HS-5 (cell line): ENCODE results near the gene IFT43.
A peak's percentile ranks its signal among the peaks of the same experiment; 100 is the strongest.
"Not testable (repeated sequence)": the region's sequence is repeated elsewhere in the genome, so short reads cannot be mapped to it uniquely, and the experiment has no call there.

Experiments used
- DNase-seq: peaks from one replicate; pipeline ENCODE4 v3.0.0-alpha.2; 2012; ENCODE audit warnings: low read depth

Gene IFT43

GRCh38 chr14:75980856-75981255 is 4.7 kb upstream of the IFT43 start:
- no peak for DNase-seq

GRCh38 chr14:75981426-75982265 is 3.9 kb upstream of the IFT43 start, which contains the start of gene TGFB3:
Gene TGFB3, minus strand, starts transcription at chr14:75981995. Its CDS starts 1,102 bp downstream, at chr14:75980893.
- DNase-seq, result peak; percentile 43

DNA sequence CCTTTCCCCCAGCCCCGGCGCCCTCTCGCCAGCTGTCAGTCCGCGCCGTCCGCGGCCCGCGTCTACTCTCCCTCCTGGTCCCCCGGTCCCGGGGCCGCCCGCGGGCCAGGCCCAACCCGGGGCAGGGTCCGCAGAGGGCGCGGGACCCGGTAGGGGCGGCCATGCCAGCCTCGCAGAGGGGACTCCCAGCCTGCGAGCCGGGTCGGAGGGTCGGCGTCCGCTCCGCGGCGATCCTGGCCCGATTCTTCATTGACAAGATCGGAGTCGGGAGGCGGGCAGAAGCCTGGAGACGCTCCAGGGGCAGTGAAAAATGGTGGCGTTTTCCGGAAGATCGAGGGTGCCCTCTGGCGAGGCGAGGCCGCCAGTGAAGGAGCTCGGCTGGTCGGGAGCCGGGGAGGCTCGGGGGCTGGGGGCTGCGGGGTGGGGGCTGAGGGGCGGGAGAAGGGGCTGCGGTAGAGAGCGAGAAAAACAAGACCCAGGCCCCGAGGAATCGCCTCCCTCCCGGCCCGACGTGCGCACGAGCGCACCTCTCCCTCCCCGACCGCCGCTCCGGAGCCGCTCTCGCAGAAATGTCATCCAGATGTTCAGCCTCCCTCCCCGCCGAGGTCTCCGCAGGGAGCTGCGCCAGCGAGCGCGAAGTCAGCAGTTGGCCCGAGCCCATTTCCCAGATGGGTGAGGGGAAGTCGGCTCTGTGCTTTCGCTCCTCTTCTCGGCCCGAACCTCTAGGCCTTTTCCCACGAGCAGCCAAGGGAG is 3.1 kb upstream of the IFT43 start:
- DNase-seq, result peak; percentile 54

DNA sequence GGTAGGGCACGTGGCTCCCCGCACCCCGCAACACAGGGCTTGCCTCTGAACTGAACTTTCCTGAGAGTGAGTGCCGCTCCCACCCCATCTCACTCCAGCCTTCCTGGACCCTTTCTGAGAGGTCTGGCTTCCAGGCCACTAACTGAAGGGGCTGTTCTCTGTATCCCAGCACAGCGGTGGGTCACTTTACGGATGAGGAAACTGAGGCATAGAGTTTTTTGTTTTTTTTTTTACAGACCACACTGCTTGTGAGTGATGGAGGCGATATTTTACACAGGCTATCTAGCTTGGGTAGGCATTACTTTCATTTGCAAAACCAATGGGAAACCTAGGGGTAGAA is 2.6 kb upstream of the IFT43 start:
- DNase-seq, result no peak

GRCh38 chr14:75984674-75985073 is 889 bp upstream of the IFT43 start:
- DNase-seq, result no peak

DNA sequence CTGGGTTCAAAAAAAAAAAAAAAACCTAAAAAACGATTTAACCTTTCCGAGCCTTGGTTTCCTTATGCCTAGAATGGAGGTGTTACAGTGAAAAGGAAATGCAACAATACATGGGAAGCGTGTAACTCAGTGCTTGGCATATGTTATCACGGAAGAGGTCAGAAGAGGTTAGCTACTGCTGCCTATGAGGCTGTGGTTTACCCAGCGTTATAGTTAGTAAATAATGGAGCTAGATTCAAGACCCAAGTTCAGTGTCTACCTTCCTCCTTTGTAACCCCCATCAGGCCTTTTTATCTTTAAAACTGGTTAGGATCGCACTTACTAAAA is 839 bp downstream of the IFT43 start:
- no peak for DNase-seq

GRCh38 chr14:75987201-75987970 is 1.8 kb downstream of the IFT43 start:
- no peak for DNase-seq

DNA sequence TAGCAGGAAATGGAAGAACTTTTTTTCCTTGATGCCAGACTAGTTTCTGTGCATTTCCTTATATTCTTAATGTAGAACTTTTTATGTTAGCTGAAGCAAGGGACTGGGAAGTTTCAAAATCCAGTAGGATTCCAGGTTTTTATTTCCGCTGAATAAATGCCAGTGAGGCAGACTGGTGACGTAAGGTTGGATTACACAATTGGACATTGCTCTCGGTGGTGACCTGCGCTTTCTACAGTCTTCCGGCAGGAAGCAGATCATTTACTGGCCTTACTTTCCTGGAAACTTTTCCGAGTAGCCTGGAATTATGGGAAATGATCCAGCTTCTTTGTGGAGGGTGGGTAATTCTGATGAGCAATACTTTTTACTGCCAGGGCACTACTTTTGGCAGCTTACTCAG is 3.6 kb downstream of the IFT43 start:
- DNase-seq, result peak; percentile 67

DNA sequence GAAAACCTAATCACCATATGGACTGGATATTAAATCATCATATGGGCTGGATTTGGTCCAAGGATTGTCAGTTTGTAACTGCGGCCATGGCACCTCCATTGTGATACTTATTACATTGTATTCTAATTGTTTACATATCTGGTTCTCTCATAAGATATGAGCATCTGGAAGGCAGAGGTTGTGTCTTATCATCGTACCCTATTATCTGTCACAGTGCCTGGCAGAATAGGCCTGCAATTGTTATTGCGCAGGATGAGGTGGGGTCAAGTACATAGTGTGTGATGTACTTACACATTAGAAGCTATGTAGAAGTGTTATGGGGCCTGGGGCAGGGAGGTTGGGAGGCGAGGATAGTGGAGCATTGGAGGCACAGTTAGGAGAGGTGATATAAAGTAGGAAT is 4.7 kb downstream of the IFT43 start:
- no peak for DNase-seq

GRCh38 chr14:75991753-75992152 is 6.2 kb downstream of the IFT43 start:
- no peak for DNase-seq

GRCh38 chr14:75993567-75994041 is 8.0 kb downstream of the IFT43 start:
- DNase-seq, result no peak

DNA sequence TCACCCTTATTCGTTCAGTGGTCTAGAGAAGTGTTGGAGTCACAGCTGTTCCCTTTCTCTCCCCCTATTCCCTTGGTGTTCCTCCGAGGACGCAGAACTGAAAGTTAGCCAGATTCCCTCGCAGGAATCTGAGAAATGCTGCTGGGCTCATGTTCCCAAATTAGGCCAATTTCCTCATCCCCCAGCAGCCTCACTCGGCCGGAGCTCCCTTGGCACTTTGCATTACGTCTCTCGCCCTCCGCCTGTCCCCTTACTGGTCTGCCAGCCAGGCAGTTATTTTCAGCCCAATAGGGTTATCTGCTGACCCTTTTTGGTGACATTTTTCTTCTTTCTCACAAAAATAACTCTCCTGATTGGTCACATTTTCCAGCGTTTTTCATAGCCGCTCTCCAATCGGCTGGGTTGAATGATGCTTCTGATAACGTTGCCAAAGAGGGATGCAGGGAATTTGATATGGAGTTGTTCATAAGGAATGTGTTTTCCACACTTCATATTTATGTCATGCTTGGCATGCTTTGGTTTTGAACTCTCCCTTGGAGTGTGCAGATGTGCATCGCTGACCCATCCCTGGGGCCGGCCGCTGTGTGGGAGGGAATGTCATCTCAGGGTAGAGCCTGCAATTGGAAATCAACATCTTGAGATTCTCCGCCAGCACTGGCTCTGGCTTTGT is 9.9 kb downstream of the IFT43 start:
- DNase-seq, result no peak

DNA sequence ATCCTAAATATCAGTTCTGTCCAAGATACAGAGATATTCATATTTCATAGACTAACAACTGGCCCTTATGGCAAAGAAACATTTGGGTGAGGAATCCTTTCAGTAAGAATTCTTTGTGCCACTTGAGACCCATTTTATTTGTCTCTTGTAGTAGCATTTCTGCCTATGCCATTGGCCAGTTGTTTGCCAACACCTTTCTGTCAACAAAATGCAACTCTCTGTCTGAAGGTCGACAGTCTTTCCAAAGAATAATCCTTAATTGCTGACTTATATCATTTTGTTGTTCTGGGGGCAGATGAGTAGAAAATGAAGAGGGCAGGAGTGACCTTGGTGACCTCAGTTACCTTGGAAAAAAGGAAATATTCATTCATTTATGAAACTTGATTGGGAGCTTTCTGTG is 10.9 kb downstream of the IFT43 start:
- no peak for DNase-seq

DNA sequence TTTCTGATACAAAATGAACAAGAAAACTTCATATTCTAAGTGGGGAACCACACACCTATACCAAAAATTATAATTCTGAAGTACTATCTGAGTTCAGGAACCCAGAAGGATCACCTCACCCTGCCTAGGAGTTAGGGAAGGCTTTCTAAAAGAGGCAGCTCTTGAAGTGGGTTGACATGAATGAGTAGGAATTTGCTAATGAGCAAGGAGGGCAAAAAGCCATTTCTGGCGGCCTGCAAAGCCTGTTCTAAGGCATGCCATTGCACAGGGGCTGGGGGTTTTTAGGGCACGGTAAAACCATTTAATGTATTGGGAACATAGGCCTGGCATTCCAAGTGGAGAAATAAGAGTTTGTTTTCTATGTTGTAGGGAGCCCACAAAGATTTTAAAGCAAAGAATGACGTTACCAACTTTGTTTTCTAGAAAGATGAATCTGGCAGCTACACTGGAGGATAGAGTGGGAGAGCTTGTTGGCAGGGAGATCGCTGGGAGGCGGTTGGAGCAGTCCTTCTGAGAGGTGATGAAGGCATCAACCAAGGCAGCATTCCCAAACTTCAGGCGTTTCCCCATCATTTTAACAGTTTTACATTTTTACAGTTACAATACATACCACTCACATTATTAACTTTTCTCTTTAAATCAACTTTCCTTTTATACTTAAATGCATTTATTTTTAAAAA is 14.1 kb downstream of the IFT43 start:
- no peak for DNase-seq

DNA sequence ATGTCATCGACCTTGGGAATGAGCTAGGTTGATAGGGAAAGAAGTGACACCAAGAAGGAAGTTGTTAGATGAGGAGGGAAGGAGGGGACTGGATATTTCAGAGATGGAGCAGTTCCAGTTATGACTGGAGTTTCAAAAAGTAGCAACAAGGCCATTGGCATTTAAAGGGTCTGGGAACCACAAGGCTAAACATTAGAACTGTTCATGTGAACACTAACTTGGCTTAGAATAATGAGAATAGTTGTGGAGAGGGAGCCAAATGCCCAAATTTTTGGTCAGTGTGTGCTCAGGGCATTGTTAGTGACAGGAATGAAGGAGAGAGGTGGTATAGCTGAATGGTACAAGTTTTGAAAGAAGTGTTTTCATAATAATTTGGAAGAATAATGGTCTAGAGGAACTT is 16.8 kb downstream of the IFT43 start:
- DNase-seq, result no peak

DNA sequence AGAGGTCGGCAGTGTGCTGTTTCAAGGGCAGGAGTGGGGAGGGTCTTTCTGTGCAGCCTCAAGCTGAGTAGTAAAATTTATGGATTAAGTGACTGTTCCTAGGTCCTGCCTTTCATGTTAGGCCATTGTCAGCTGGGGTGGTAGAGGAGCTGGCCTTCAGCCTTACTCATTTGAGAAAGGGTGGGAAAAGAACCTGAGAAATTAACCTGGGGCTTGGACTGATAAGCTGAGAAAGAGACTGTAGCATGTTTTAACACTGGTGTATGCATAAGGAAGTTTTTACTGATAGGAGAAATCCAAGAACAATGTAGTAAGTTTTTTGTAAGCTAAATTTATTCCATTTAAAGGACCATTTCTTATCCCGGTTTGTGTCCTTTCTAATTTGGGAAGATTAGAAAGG is 20.7 kb downstream of the IFT43 start:
- DNase-seq, result no peak

DNA sequence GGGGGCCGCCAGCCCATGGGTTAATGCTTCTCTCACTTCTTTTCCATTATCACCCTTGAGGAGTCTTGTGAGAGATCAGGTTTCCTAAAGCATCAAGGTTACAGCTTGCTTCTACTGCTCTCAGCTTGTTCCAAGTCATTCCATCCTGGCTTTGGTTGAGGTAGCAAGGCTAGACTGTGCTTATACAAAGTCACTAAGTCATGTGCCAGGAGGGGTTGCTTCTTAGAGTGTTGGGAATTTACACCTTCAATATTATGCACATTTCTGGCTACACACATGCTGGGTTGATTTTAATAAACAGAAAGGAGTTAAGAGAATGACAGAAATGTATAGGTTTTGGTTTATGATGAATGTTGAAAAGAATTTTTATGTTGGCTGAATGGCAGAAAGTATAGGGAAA is 21.8 kb downstream of the IFT43 start:
- no peak for DNase-seq

DNA sequence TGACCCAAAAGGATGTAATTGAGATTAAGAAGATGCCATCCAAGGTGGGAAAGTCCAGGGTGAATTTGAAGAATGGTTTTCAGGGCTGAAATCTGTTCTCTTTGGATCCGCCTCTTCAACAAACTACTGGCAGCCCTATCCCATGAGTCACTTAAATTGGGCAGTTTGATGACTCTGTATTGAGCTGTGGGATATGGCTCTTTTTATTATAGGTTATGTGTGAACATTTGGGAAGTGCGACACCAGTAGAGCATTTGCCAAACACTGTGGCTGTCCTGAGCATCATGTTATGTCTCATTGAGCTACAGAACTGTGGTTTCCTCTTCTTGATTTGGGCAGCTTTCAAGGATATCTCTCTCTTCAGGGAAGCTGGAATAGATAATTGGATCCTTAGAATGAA is 22.3 kb downstream of the IFT43 start:
- DNase-seq, result no peak

DNA sequence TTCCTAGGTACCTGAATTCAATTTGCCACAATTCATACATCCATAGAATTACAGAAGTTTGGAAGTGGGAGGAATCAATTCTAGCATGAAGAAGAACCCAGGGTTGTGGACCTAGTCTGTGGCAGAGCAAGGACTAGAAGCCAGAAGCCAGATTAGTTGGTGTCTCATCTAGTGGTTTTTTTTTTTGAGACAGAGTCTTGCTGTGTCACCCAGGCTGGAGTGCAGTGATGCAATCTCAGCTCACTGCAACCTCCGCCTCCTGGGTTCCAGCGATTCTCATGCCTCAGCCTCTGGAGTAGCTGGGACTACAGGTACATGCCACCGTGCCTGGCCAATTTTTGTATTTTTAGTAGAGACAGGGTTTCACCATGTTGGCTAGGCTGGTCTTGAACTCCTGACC is 24.1 kb downstream of the IFT43 start:
- DNase-seq, result not testable (repeated sequence)

- DNase-seq, result no peak
Observed at GRCh38 chr14:76011930-76012329, 26.4 kb downstream of the IFT43 start.

- DNase-seq, result no peak
Observed at GRCh38 chr14:76012354-76012753, 26.8 kb downstream of the IFT43 start.

DNA sequence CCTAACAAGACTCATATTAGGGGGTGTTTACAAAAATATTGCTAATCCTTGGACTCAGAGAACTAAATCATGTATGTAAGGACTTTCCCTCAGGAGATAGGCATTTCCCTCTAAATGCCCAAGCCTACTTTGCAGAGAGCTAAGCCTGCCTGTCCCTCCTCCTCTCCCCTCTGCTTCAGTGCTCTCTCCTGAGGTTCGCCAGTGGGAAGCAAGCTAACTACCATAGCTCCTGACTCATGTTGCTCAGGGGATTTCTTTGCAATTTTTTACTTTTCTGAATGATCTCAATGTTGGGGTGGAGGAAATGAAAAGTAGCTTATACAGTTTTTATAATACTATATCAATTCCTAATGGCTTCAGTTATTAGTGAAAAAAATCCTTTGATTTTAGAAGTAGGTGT is 29.6 kb downstream of the IFT43 start:
- no peak for DNase-seq
